Measurements from ENCODE around the gene ADGRV1.

- no peak for TF ChIP-seq POLR2AphosphoS5 (IDR thresholded peaks at IDR 0.05)
- no peak for TF ChIP-seq CTCF (IDR thresholded peaks at IDR 0.05)
- no peak for TF ChIP-seq POLR2A (IDR thresholded peaks at IDR 0.05)
- no peak for TF ChIP-seq EP300 (IDR thresholded peaks at IDR 0.05)
Measured at GRCh38 chr5:91006713-91007112, 448.1 kb downstream of the ADGRV1 start.

Measured in stomach (tissue), 4 donors.